ENCODE measurements around the gene CMA1.

The CMA1 gene

DNA sequence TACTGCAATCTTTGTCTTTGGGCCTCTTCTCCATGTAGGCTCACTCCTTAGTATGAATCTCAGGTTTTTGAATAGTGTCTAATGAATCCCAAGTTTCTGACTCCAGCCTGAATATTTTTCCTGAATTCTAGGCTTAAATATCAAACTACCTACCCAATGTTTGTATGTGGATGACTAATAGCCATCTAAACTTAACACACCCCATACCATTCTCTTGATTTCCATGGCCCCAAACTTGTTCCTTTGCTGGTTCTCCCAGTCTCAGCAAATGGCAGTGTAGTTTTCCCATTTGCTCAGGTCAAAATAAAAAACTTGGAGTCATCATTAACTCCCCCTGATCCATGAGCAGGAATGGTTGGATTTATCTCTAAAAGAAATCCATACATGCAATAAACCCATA is 46.7 kb downstream of the CMA1 start:
- ATAC-seq, result no peak
- TF ChIP-seq ESRRG (CRISPR knock-in tag; IDR thresholded peaks at IDR 0.05) (no peak), ZNF565 (CRISPR knock-in tag; conservative IDR thresholded peaks at IDR 0.05; ENCODE audit: low read depth) (no peak), ZFP3 (CRISPR knock-in tag; IDR thresholded peaks at IDR 0.05) (no peak), GLIS3 (CRISPR knock-in tag; IDR thresholded peaks at IDR 0.05) (no peak), RARB (CRISPR knock-in tag; IDR thresholded peaks at IDR 0.05) (no peak), OSR1 (CRISPR knock-in tag; IDR thresholded peaks at IDR 0.05) (no peak), TOX (CRISPR knock-in tag; IDR thresholded peaks at IDR 0.05; ENCODE audit: borderline replicate concordance) (no peak), CSDC2 (CRISPR knock-in tag; IDR thresholded peaks at IDR 0.05) (no peak), TCF4 (CRISPR knock-in tag; IDR thresholded peaks at IDR 0.05; ENCODE audit: borderline replicate concordance) (no peak), SNAI2 (CRISPR knock-in tag; IDR thresholded peaks at IDR 0.05) (no peak), ZC3H10 (CRISPR knock-in tag; IDR thresholded peaks at IDR 0.05) (no peak), ZNF70 (CRISPR knock-in tag; IDR thresholded peaks at IDR 0.05) (no peak), ZNF8 (CRISPR knock-in tag; IDR thresholded peaks at IDR 0.05) (no peak), ARNTL (CRISPR knock-in tag; IDR thresholded peaks at IDR 0.05; ENCODE audit: borderline replicate concordance, low read depth) (no peak), PPARA (CRISPR knock-in tag; IDR thresholded peaks at IDR 0.05; ENCODE audit: borderline replicate concordance) (no peak), PATZ1 (CRISPR knock-in tag; IDR thresholded peaks at IDR 0.05; ENCODE audit: borderline replicate concordance) (no peak)
- TF ChIP-seq, protein P1, sequence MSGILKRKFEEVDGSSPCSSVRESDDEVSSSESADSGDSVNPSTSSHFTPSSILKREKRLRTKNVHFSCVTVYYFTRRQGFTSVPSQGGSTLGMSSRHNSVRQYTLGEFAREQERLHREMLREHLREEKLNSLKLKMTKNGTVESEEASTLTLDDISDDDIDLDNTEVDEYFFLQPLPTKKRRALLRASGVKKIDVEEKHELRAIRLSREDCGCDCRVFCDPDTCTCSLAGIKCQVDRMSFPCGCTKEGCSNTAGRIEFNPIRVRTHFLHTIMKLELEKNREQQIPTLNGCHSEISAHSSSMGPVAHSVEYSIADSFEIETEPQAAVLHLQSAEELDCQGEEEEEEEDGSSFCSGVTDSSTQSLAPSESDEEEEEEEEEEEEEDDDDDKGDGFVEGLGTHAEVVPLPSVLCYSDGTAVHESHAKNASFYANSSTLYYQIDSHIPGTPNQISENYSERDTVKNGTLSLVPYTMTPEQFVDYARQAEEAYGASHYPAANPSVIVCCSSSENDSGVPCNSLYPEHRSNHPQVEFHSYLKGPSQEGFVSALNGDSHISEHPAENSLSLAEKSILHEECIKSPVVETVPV (CRISPR knock-in tag; IDR thresholded peaks at IDR 0.05), result no peak
- TF ChIP-seq, protein P2, sequence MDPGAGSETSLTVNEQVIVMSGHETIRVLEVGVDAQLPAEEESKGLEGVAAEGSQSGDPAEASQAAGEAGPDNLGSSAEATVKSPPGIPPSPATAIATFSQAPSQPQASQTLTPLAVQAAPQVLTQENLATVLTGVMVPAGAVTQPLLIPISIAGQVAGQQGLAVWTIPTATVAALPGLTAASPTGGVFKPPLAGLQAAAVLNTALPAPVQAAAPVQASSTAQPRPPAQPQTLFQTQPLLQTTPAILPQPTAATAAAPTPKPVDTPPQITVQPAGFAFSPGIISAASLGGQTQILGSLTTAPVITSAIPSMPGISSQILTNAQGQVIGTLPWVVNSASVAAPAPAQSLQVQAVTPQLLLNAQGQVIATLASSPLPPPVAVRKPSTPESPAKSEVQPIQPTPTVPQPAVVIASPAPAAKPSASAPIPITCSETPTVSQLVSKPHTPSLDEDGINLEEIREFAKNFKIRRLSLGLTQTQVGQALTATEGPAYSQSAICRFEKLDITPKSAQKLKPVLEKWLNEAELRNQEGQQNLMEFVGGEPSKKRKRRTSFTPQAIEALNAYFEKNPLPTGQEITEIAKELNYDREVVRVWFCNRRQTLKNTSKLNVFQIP (CRISPR knock-in tag; IDR thresholded peaks at IDR 0.05; ENCODE audit: borderline replicate concordance, low read depth), result no peak

GRCh38 chr14:24459331-24459730 is 48.7 kb downstream of the CMA1 start:
- TF ChIP-seq ZFP3 (CRISPR knock-in tag; IDR thresholded peaks at IDR 0.05) (no peak), ZNF565 (CRISPR knock-in tag; conservative IDR thresholded peaks at IDR 0.05; ENCODE audit: low read depth) (no peak), BACH2 (CRISPR knock-in tag; IDR thresholded peaks at IDR 0.05; ENCODE audit: borderline replicate concordance) (no peak), ZC3H10 (CRISPR knock-in tag; IDR thresholded peaks at IDR 0.05) (no peak), PATZ1 (CRISPR knock-in tag; IDR thresholded peaks at IDR 0.05; ENCODE audit: borderline replicate concordance) (no peak)
- TF ChIP-seq, protein P2 (CRISPR knock-in tag; IDR thresholded peaks at IDR 0.05; ENCODE audit: borderline replicate concordance, low read depth), result no peak
- ATAC-seq, result no peak

DNA sequence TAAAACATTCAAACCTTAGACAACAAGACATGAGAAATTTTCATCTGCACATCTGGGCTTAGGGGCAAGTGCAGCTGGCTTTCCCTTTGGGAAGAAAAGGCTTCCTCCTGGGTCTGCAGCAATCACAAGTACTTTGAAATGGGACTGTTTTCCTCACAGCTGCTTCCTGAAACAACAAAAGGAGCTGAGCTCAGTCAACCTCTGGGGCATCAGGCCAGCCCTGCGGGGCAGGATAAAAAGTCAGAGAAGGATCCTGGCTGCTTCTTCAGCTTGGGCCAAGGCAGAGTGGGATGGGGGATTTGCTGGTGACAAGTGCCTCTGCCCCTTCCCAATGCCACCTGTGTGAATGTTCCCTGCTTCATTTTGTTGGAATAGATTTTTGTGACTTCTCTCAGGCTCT is 49.3 kb downstream of the CMA1 start:
- no peak for ATAC-seq
- TF ChIP-seq ZNF70 (CRISPR knock-in tag; IDR thresholded peaks at IDR 0.05), result no peak
- TF ChIP-seq, protein P1 (CRISPR knock-in tag; IDR thresholded peaks at IDR 0.05), result no peak
- TF ChIP-seq SNAI2 (CRISPR knock-in tag; IDR thresholded peaks at IDR 0.05), result no peak
- TF ChIP-seq, protein P2 (CRISPR knock-in tag; IDR thresholded peaks at IDR 0.05; ENCODE audit: borderline replicate concordance, low read depth), result no peak
- TF ChIP-seq BACH2 (CRISPR knock-in tag; IDR thresholded peaks at IDR 0.05; ENCODE audit: borderline replicate concordance), result no peak
- TF ChIP-seq ZC3H10 (CRISPR knock-in tag; IDR thresholded peaks at IDR 0.05), result no peak
- TF ChIP-seq RARB (CRISPR knock-in tag; IDR thresholded peaks at IDR 0.05), result no peak
- no peak for TF ChIP-seq ARNTL (CRISPR knock-in tag; IDR thresholded peaks at IDR 0.05; ENCODE audit: borderline replicate concordance, low read depth)
